SU-DHL-6 (cell line): Measurements from ENCODE around the gene RAB11FIP3.

Experiments used
- H2AFZ ChIP-seq: fragments of 200-600 bp; sonication (generic); 2 replicates; pipeline ENCODE4 v1.6.1; 2014; ENCODE audit warnings: low read depth, mild to moderate bottlenecking, moderate library complexity, mixed read lengths, antibody characterized with exemption, low read length; ENCODE audit not compliant: severe bottlenecking
- H3F3A ChIP-seq: fragments of 200-600 bp; shearing (Covaris generic); 2 replicates; pipeline ENCODE4 v1.6.0; 2016; ENCODE audit warnings: antibody characterized with exemption, mild to moderate bottlenecking; ENCODE audit not compliant: insufficient read depth
- H3K27ac ChIP-seq: fragments of 200-600 bp; sonication (generic); 2 replicates; pipeline ENCODE4 v1.5.1; 2016; ENCODE audit warnings: low read depth, mild to moderate bottlenecking, low read length, moderate library complexity, mixed read lengths
- H3K27me3 ChIP-seq: fragments of 200-600 bp; sonication (generic), shearing (Covaris generic); 2 replicates; pipeline ENCODE4 v1.6.0; 2014; ENCODE audit warnings: mild to moderate bottlenecking, low read length
- H3K36me3 ChIP-seq: fragments of 200-600 bp; sonication (generic); 2 replicates; pipeline ENCODE4 v1.6.1; 2014; ENCODE audit warnings: mild to moderate bottlenecking, low read length, mixed read lengths
- H3K4me2 ChIP-seq: fragments of 300-600, 200-600 bp; shearing (Covaris generic), sonication (generic); 2 replicates; pipeline ENCODE4 v1.6.0; 2014; ENCODE audit warnings: low read length, low read depth, mild to moderate bottlenecking; ENCODE audit not compliant: poor library complexity, severe bottlenecking
- H3K4me3 ChIP-seq: fragments of 200-600 bp; sonication (generic); 2 replicates; pipeline ENCODE4 v1.5.1; 2014; ENCODE audit warnings: antibody characterized with exemption, low read length, mild to moderate bottlenecking, mixed read lengths; ENCODE audit not compliant: insufficient read depth, poor library complexity, severe bottlenecking
- H3K79me2 ChIP-seq: fragments of 200-600 bp; sonication (generic); 2 replicates; pipeline ENCODE4 v1.6.1; 2014; ENCODE audit warnings: mild to moderate bottlenecking, low read length, moderate library complexity; ENCODE audit not compliant: insufficient read depth
- H3K9ac ChIP-seq: fragments of 200-600 bp; sonication (generic); 2 replicates; pipeline ENCODE4 v1.7.0; 2014; ENCODE audit warnings: mild to moderate bottlenecking, low read length
- H3K9me2 ChIP-seq: fragments of 200-600 bp; sonication (generic); replicated peaks from 2 replicates; pipeline ENCODE4 v1.6.1; 2014; ENCODE audit warnings: low read length; ENCODE audit not compliant: insufficient read depth
- H3K9me3 ChIP-seq: fragments of 200-600 bp; sonication (generic); 2 replicates; pipeline ENCODE4 v1.6.1; 2014; ENCODE audit warnings: low read length, mixed read lengths; ENCODE audit not compliant: insufficient read depth
- H4K20me1 ChIP-seq: fragments of 200-600 bp; sonication (generic); 2 replicates; pipeline ENCODE4 v1.6.1; 2014; ENCODE audit warnings: low read depth, mild to moderate bottlenecking, antibody characterized with exemption, low read length, moderate library complexity, mixed read lengths
- EZH2phosphoT487 ChIP-seq: fragments of 200-600 bp; sonication (generic), shearing (Covaris generic); conservative IDR thresholded peaks from 2 replicates; pipeline ENCODE4 v1.6.1; 2018; ENCODE audit warnings: mild to moderate bottlenecking, antibody characterized with exemption, low read length, moderate library complexity, mixed read lengths
- TF ChIP-seq, protein P1 (sequence below): fragments of 200-600 bp; sonication (generic); IDR thresholded peaks from one replicate; pipeline ENCODE4 v1.5.1; 2017; ENCODE audit warnings: antibody characterized with exemption, mild to moderate bottlenecking, low read length, moderate library complexity; ENCODE audit not compliant: insufficient read depth, poor library complexity, severe bottlenecking

Gene RAB11FIP3

GRCh38 chr16:405548-406506 is 19.6 kb upstream of the RAB11FIP3 start:
- Histone ChIP-seq H3K9ac (no peak overlapping the region), H4K20me1 (no peaks in the 10 kb centered on the region), H3K4me2 (no peak overlapping the region), H3K9me3 (no peaks in the 10 kb centered on the region), H3K36me3 (no peaks in the 10 kb centered on the region), H3F3A (no peaks in the 10 kb centered on the region), H3K27me3 (no peaks in the 10 kb centered on the region), H3K9me2 (no peaks in the 10 kb centered on the region), H3K79me2 (no peaks in the 10 kb centered on the region), H3K27ac (no peak overlapping the region), H3K4me3 (no peak overlapping the region), H2AFZ (no peak overlapping the region)
- TF ChIP-seq, protein P1, sequence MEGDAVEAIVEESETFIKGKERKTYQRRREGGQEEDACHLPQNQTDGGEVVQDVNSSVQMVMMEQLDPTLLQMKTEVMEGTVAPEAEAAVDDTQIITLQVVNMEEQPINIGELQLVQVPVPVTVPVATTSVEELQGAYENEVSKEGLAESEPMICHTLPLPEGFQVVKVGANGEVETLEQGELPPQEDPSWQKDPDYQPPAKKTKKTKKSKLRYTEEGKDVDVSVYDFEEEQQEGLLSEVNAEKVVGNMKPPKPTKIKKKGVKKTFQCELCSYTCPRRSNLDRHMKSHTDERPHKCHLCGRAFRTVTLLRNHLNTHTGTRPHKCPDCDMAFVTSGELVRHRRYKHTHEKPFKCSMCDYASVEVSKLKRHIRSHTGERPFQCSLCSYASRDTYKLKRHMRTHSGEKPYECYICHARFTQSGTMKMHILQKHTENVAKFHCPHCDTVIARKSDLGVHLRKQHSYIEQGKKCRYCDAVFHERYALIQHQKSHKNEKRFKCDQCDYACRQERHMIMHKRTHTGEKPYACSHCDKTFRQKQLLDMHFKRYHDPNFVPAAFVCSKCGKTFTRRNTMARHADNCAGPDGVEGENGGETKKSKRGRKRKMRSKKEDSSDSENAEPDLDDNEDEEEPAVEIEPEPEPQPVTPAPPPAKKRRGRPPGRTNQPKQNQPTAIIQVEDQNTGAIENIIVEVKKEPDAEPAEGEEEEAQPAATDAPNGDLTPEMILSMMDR = no peak
- TF ChIP-seq EZH2phosphoT487 = no peak

GRCh38 chr16:407253-407652 is 18.2 kb upstream of the RAB11FIP3 start:
- no peaks in the 10 kb centered on the region for H3K9me2 ChIP-seq
- TF ChIP-seq EZH2phosphoT487 = no peak
- TF ChIP-seq, protein P1 = no peak
- H3K4me2 ChIP-seq = no peak overlapping the region
- no peaks in the 10 kb centered on the region for H3K79me2 ChIP-seq
- no peaks in the 10 kb centered on the region for H3K36me3 ChIP-seq
- no peaks in the 10 kb centered on the region for H3F3A ChIP-seq
- H4K20me1 ChIP-seq = no peaks in the 10 kb centered on the region
- H3K27ac ChIP-seq = no peak overlapping the region
- H3K4me3 ChIP-seq = no peak overlapping the region
- no peaks in the 10 kb centered on the region for H3K27me3 ChIP-seq
- H2AFZ ChIP-seq = no peak overlapping the region
- no peak overlapping the region for H3K9ac ChIP-seq
- H3K9me3 ChIP-seq = no peaks in the 10 kb centered on the region

GRCh38 chr16:410516-411178 is 14.8 kb upstream of the RAB11FIP3 start:
- H3K4me3 ChIP-seq = no peak overlapping the region
- no peaks in the 10 kb centered on the region for H3K36me3 ChIP-seq
- no peak overlapping the region for H3K4me2 ChIP-seq
- H3K9me2 ChIP-seq = no peaks in the 10 kb centered on the region
- no peaks in the 10 kb centered on the region for H3F3A ChIP-seq
- H4K20me1 ChIP-seq = no peaks in the 10 kb centered on the region
- H3K27me3 ChIP-seq = no peaks in the 10 kb centered on the region
- no peaks in the 10 kb centered on the region for H3K79me2 ChIP-seq
- no peaks in the 10 kb centered on the region for H3K9me3 ChIP-seq
- no peak overlapping the region for H3K9ac ChIP-seq
- no peak overlapping the region for H3K27ac ChIP-seq
- TF ChIP-seq, protein P1 = no peak
- TF ChIP-seq EZH2phosphoT487 = no peak
- H2AFZ ChIP-seq = no peak overlapping the region
